Measurements from ENCODE around the gene LDLRAD4.

- no peak for TF ChIP-seq EZH2 (IDR thresholded peaks at IDR 0.05; ENCODE audit: low read depth, unreplicated experiment)
- TF ChIP-seq CTCF (conservative IDR thresholded peaks at IDR 0.05; ENCODE audit: low read depth in 2 of 2): no peak
- TF ChIP-seq JUNB (IDR thresholded peaks at IDR 0.05; ENCODE audit: unreplicated experiment): no peak
- no peak for TF ChIP-seq POLR2AphosphoS5 (IDR thresholded peaks at IDR 0.05; ENCODE audit: low read depth)
- TF ChIP-seq ETS1 (IDR thresholded peaks at IDR 0.05): no peak
- TF ChIP-seq REST (IDR thresholded peaks at IDR 0.05; ENCODE audit: unreplicated experiment): no peak
- no peak for TF ChIP-seq ZNF462 (CRISPR knock-in tag; IDR thresholded peaks at IDR 0.05)
Observed at GRCh38 chr18:13317801-13318200, 99.2 kb downstream of the LDLRAD4 start.

Data from GM23338 (cell line).